Central memory CD8-positive, alpha-beta T cell (primary cell): ENCODE results near the gene HIPK2.

Experiments
- ATAC-seq: fragments of 150-1000 bp; cut with Tn5 transposase; replicated peaks from 2 replicates; pipeline ENCODE4 v1.10.0; 2022; ENCODE audit warnings: mild to moderate bottlenecking, moderate FRiP score, moderate number of reproducible peaks; ENCODE audit not compliant: poor library complexity, severe bottlenecking; ENCODE audit errors: extremely low read depth
- DNase-seq, 2 donors: peaks; one replicate each; pipeline ENCODE4 v3.0.0; 2021; ENCODE audit warnings: low spot score in 2 of 2
- H3K27ac Mint-ChIP-seq: one replicate; pipeline ENCODE4 v1.8.0; 2022; ENCODE audit warnings: low read depth, mild to moderate bottlenecking, moderate library complexity, mixed read lengths
- H3K27me3 Mint-ChIP-seq: one replicate; pipeline ENCODE4 v1.8.0; 2022; ENCODE audit warnings: mixed read lengths
- H3K36me3 Mint-ChIP-seq: one replicate; pipeline ENCODE4 v1.8.0; 2022; ENCODE audit warnings: mild to moderate bottlenecking, moderate library complexity, mixed read lengths; ENCODE audit not compliant: insufficient read depth
- H3K4me1 Mint-ChIP-seq: one replicate; pipeline ENCODE4 v1.8.0; 2022; ENCODE audit warnings: mixed read lengths
- H3K4me3 Mint-ChIP-seq: one replicate; pipeline ENCODE4 v1.8.0; 2022; ENCODE audit warnings: mild to moderate bottlenecking, moderate library complexity, mixed read lengths
- H3K9me3 Mint-ChIP-seq: one replicate; pipeline ENCODE4 v1.8.0; 2022; ENCODE audit warnings: mixed read lengths

The HIPK2 gene

GRCh38 chr7:139744768-139745677 lies 32.8 kb downstream of the HIPK2 start:
- DNase-seq (no peak), ATAC-seq (no peak)
- Mint-ChIP-seq H3K36me3 (peaks cover 2% of the 10 kb centered on the region), H3K27ac (no peak overlapping the region), H3K27me3 (no peaks in the 10 kb centered on the region), H3K9me3 (no peaks in the 10 kb centered on the region), H3K4me3 (no peak overlapping the region), H3K4me1 (peaks cover 10% of the 10 kb centered on the region)

- ATAC-seq: no peak
- Mint-ChIP-seq H3K36me3 (peaks cover 3% of the 10 kb centered on the region), H3K9me3 (no peaks in the 10 kb centered on the region), H3K4me1 (peaks cover 5% of the 10 kb centered on the region), H3K27ac (no peak overlapping the region), H3K27me3 (no peaks in the 10 kb centered on the region), H3K4me3 (no peak overlapping the region)
- DNase-seq: no peak
Measured at GRCh38 chr7:139743967-139744767, 33.6 kb downstream of the HIPK2 start.

GRCh38 chr7:139743267-139743966 lies 34.4 kb downstream of the HIPK2 start:
- peaks cover 4% of the 10 kb centered on the region for H3K36me3 Mint-ChIP-seq
- DNase-seq: no peak
- no peak overlapping the region for H3K27ac Mint-ChIP-seq
- peaks cover 5% of the 10 kb centered on the region for H3K4me1 Mint-ChIP-seq
- H3K9me3 Mint-ChIP-seq: no peaks in the 10 kb centered on the region
- no peak for ATAC-seq
- H3K4me3 Mint-ChIP-seq: no peak overlapping the region
- no peaks in the 10 kb centered on the region for H3K27me3 Mint-ChIP-seq

- no peak overlapping the region for H3K27ac Mint-ChIP-seq
- no peak for DNase-seq
- H3K4me3 Mint-ChIP-seq: no peak overlapping the region
- no peaks in the 10 kb centered on the region for H3K27me3 Mint-ChIP-seq
- no peak for ATAC-seq
- H3K4me1 Mint-ChIP-seq: peaks cover 13% of the 10 kb centered on the region
- H3K9me3 Mint-ChIP-seq: no peaks in the 10 kb centered on the region
- H3K36me3 Mint-ChIP-seq: peaks cover 5% of the 10 kb centered on the region
Measured at GRCh38 chr7:139741789-139742344, 35.9 kb downstream of the HIPK2 start.

- peaks cover 7% of the 10 kb centered on the region for H3K36me3 Mint-ChIP-seq
- H3K4me1 Mint-ChIP-seq: peaks cover 14% of the 10 kb centered on the region
- DNase-seq (no peak), ATAC-seq (no peak)
- no peaks in the 10 kb centered on the region for H3K27me3 Mint-ChIP-seq
- no peaks in the 10 kb centered on the region for H3K9me3 Mint-ChIP-seq
- H3K4me3 Mint-ChIP-seq: no peak overlapping the region
- H3K27ac Mint-ChIP-seq: no peak overlapping the region
Measured at GRCh38 chr7:139741239-139741638, 36.6 kb downstream of the HIPK2 start.

- Mint-ChIP-seq H3K36me3 (peaks cover 5% of the 10 kb centered on the region), H3K27ac (no peak overlapping the region), H3K9me3 (no peaks in the 10 kb centered on the region), H3K4me3 (no peak overlapping the region), H3K4me1 (peaks cover 26% of the 10 kb centered on the region), H3K27me3 (no peaks in the 10 kb centered on the region)
- ATAC-seq (no peak), DNase-seq (no peak)
Measured at GRCh38 chr7:139739863-139740597, 37.8 kb downstream of the HIPK2 start.

- H3K4me1 Mint-ChIP-seq: peaks cover 21% of the 10 kb centered on the region
- no peak overlapping the region for H3K27ac Mint-ChIP-seq
- no peaks in the 10 kb centered on the region for H3K27me3 Mint-ChIP-seq
- no peak for DNase-seq
- no peak overlapping the region for H3K4me3 Mint-ChIP-seq
- ATAC-seq: no peak
- no peaks in the 10 kb centered on the region for H3K9me3 Mint-ChIP-seq
- peaks cover 5% of the 10 kb centered on the region for H3K36me3 Mint-ChIP-seq
Measured at GRCh38 chr7:139738772-139739171, 39.0 kb downstream of the HIPK2 start.

GRCh38 chr7:139738101-139738489 lies 39.7 kb downstream of the HIPK2 start:
- Mint-ChIP-seq H3K4me1 (peaks cover 21% of the 10 kb centered on the region), H3K27me3 (no peaks in the 10 kb centered on the region), H3K27ac (no peak overlapping the region), H3K4me3 (no peak overlapping the region), H3K9me3 (no peaks in the 10 kb centered on the region), H3K36me3 (peaks cover 5% of the 10 kb centered on the region)
- ATAC-seq (no peak), DNase-seq (no peak)

- Mint-ChIP-seq H3K4me3 (no peak overlapping the region), H3K27ac (peak overlapping the region; percentile 53), H3K27me3 (no peaks in the 10 kb centered on the region), H3K4me1 (peaks cover 21% of the 10 kb centered on the region), H3K36me3 (peaks cover 5% of the 10 kb centered on the region), H3K9me3 (no peaks in the 10 kb centered on the region)
- DNase-seq: no peak
- ATAC-seq: no peak
Measured at GRCh38 chr7:139737221-139738100, 40.3 kb downstream of the HIPK2 start.

GRCh38 chr7:139735912-139736595 lies 41.7 kb downstream of the HIPK2 start:
- H3K4me3 Mint-ChIP-seq: no peak overlapping the region
- H3K36me3 Mint-ChIP-seq: peaks cover 5% of the 10 kb centered on the region
- no peaks in the 10 kb centered on the region for H3K9me3 Mint-ChIP-seq
- H3K27me3 Mint-ChIP-seq: no peaks in the 10 kb centered on the region
- DNase-seq (no peak), ATAC-seq (no peak)
- H3K27ac Mint-ChIP-seq: no peak overlapping the region
- H3K4me1 Mint-ChIP-seq: peaks cover 26% of the 10 kb centered on the region

GRCh38 chr7:139735466-139735865 lies 42.3 kb downstream of the HIPK2 start:
- Mint-ChIP-seq H3K36me3 (peaks cover 5% of the 10 kb centered on the region), H3K4me1 (peaks cover 26% of the 10 kb centered on the region), H3K27ac (no peak overlapping the region), H3K9me3 (no peaks in the 10 kb centered on the region), H3K4me3 (no peak overlapping the region), H3K27me3 (no peaks in the 10 kb centered on the region)
- DNase-seq (no peak), ATAC-seq (no peak)
